Neural progenitor cell (in vitro differentiated cells): ENCODE data around the gene OOSP4A.

Experiments
- CTCF ChIP-seq: fragments of 200-600 bp; sonication (generic); IDR thresholded peaks from 2 replicates; pipeline ENCODE4 v1.5.1; 2017; ENCODE audit warnings: antibody characterized with exemption, mild to moderate bottlenecking
- EZH2 ChIP-seq: fragments of 200-600 bp; sonication (generic); IDR thresholded peaks from 2 replicates; pipeline ENCODE4 v1.6.1; 2017; ENCODE audit warnings: antibody characterized with exemption, mild to moderate bottlenecking, moderate library complexity
- EZH2phosphoT487 ChIP-seq: fragments of 200-600 bp; sonication (generic); IDR thresholded peaks from 2 replicates; pipeline ENCODE4 v1.6.1; 2017; ENCODE audit warnings: antibody characterized with exemption

DNA sequence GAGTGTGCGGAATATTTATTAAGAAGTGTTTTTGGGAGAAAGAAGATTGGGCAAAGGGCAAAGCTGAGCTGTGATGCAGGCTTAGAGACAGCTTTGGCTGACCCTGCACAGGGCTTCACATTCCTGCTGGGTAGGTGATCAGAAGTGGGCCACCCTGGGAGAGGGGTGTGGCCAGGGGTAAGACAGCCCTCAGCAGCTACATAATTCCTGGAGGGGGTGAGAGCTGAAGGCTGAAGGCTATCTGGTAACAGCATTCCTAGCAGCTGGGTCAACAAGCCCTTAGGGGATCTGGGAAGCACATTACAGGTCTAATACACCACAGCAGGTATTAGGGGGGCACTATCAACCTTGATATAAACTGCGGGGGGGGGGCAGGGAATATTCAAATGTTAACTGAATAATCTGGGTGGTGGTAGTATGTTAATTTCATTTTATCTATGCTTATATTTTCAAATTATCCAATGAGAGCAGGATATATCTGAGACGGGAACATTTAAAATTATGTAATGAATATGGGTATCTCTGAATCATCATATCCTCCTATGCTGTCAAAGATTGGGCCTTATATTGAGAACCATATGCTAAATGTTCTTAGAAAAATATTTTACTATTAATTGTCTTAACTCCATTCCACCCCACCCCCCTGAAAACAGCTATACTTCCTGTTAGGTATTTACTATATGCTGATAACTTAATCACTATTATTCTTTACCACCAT, 19.7 kb upstream of the OOSP4A start:
- TF ChIP-seq CTCF (no peak), EZH2phosphoT487 (no peak), EZH2 (no peak)
